Endothelial cell of umbilical vein (primary cell): ENCODE measurements around the gene CGRRF1.

ENCODE experiments used
- EZH2 ChIP-seq: IDR thresholded peaks from 2 replicates; pipeline ENCODE4 v1.6.1; 2012; ENCODE audit warnings: borderline replicate concordance, low read depth, mild to moderate bottlenecking, moderate library complexity, low read length, inconsistent platforms; ENCODE audit not compliant: severe bottlenecking
- FOS ChIP-seq: IDR thresholded peaks from 2 replicates; pipeline ENCODE4 v1.6.1; 2011; ENCODE audit warnings: mild to moderate bottlenecking, low read length, moderate library complexity, borderline replicate concordance; ENCODE audit not compliant: insufficient read depth
- GATA2 ChIP-seq: IDR thresholded peaks from 2 replicates; pipeline ENCODE4 v1.7.0; 2011; ENCODE audit warnings: low read depth, mild to moderate bottlenecking, moderate library complexity, mixed read lengths, low read length; ENCODE audit not compliant: insufficient read length, insufficient read depth
- JUN ChIP-seq: IDR thresholded peaks from 2 replicates; pipeline ENCODE4 v1.6.1; 2011; ENCODE audit warnings: borderline replicate concordance, low read depth; ENCODE audit not compliant: insufficient read length, insufficient read depth
- MYC ChIP-seq: IDR thresholded peaks from one replicate; pipeline ENCODE4 v1.6.1; 2011; ENCODE audit warnings: mild to moderate bottlenecking, low read depth, low read length
- POLR2A ChIP-seq: IDR thresholded peaks from 2 replicates; pipeline ENCODE4 v1.6.1; 2012; ENCODE audit warnings: low read depth, mild to moderate bottlenecking, control low read depth, low read length
- POLR2AphosphoS5 ChIP-seq: IDR thresholded peaks from 2 replicates; pipeline ENCODE4 v1.6.1; 2012; ENCODE audit warnings: low read depth, mild to moderate bottlenecking, control low read depth, low read length, moderate library complexity; ENCODE audit not compliant: insufficient read depth
- TF ChIP-seq, protein P1 (sequence below), 2 donors: IDR thresholded peaks; 1 replicate in 1 of 2; 2 replicates in 1 of 2; pipeline ENCODE4 v1.5.1; 2011; ENCODE audit warnings: low read length in 2 of 2, mild to moderate bottlenecking in 2 of 2, moderate library complexity in 2 of 2, control low read depth in 1 of 2, inconsistent platforms in 1 of 2, low read depth in 1 of 2; ENCODE audit not compliant: insufficient read depth in 1 of 2; ENCODE audit errors: extremely low read depth in 1 of 2
- TF ChIP-seq, protein P2 (sequence below): IDR thresholded peaks from 2 replicates; pipeline ENCODE4 v1.6.1; 2011; ENCODE audit not compliant: insufficient read depth, insufficient read length

DNA sequence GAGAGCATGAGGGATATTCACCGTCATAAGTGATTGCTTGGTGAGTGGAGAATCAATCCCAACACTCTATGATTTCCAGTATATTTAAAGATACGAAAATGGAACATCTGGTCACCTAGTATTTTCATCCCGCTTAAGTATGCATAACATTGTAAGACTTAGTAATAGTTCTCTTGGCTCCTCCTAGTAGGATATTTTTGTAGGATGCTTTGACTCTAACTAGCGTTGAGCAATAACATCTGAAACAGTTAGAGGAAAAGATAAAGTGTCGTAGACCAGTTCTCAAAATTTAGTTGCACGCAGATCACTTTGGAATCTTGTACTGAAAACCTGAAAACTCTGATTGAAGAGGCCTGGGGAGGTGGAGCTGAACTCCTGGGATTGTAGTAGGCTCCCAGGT lies 64.8 kb downstream of the CGRRF1 start:
- TF ChIP-seq FOS (no peak), POLR2A (no peak), GATA2 (no peak), MYC (no peak), JUN (no peak), EZH2 (no peak), POLR2AphosphoS5 (no peak)
- TF ChIP-seq, protein P1, sequence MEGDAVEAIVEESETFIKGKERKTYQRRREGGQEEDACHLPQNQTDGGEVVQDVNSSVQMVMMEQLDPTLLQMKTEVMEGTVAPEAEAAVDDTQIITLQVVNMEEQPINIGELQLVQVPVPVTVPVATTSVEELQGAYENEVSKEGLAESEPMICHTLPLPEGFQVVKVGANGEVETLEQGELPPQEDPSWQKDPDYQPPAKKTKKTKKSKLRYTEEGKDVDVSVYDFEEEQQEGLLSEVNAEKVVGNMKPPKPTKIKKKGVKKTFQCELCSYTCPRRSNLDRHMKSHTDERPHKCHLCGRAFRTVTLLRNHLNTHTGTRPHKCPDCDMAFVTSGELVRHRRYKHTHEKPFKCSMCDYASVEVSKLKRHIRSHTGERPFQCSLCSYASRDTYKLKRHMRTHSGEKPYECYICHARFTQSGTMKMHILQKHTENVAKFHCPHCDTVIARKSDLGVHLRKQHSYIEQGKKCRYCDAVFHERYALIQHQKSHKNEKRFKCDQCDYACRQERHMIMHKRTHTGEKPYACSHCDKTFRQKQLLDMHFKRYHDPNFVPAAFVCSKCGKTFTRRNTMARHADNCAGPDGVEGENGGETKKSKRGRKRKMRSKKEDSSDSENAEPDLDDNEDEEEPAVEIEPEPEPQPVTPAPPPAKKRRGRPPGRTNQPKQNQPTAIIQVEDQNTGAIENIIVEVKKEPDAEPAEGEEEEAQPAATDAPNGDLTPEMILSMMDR (IDR thresholded peaks at IDR 0.05; ENCODE audit: extremely low read depth in 1 of 2, insufficient read depth in 1 of 2, low read depth in 1 of 2, low read length in 2 of 2) = no peak
- TF ChIP-seq, protein P2, sequence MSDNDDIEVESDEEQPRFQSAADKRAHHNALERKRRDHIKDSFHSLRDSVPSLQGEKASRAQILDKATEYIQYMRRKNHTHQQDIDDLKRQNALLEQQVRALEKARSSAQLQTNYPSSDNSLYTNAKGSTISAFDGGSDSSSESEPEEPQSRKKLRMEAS = no peak
